ENCODE data around the gene TAOK3.

- no peak for TF ChIP-seq CTCF (IDR thresholded peaks at IDR 0.05; ENCODE audit: insufficient read depth, low read length, poor library complexity, severe bottlenecking)
- TF ChIP-seq EZH2phosphoT487 (conservative IDR thresholded peaks at IDR 0.05; ENCODE audit: low read length) = no peak
Observed at GRCh38 chr12:118124333-118124874, 248.3 kb downstream of the TAOK3 start.

Measured in SU-DHL-6 (cell line).